PFSK-1 (cell line): ENCODE measurements around the gene RGS3.

Source experiments
- POLR2AphosphoS5 ChIP-seq: IDR thresholded peaks from 2 replicates; pipeline ENCODE4 v1.6.1; 2012; ENCODE audit warnings: low read depth, mild to moderate bottlenecking, control low read depth, low read length, moderate library complexity
- TF ChIP-seq, protein P1 (sequence below), 2 experiments: IDR thresholded peaks; 2 replicates each; pipeline versions ENCODE4 v1.6.1 to v1.8.0; 2011 to 2012; ENCODE audit warnings: low read depth in 2 of 2, low read length in 2 of 2, control low read depth in 1 of 2, inconsistent platforms in 1 of 2, mild to moderate bottlenecking in 1 of 2, moderate library complexity in 1 of 2; ENCODE audit not compliant: insufficient read depth in 1 of 2

- TF ChIP-seq POLR2AphosphoS5 = no peak
- TF ChIP-seq, protein P1, sequence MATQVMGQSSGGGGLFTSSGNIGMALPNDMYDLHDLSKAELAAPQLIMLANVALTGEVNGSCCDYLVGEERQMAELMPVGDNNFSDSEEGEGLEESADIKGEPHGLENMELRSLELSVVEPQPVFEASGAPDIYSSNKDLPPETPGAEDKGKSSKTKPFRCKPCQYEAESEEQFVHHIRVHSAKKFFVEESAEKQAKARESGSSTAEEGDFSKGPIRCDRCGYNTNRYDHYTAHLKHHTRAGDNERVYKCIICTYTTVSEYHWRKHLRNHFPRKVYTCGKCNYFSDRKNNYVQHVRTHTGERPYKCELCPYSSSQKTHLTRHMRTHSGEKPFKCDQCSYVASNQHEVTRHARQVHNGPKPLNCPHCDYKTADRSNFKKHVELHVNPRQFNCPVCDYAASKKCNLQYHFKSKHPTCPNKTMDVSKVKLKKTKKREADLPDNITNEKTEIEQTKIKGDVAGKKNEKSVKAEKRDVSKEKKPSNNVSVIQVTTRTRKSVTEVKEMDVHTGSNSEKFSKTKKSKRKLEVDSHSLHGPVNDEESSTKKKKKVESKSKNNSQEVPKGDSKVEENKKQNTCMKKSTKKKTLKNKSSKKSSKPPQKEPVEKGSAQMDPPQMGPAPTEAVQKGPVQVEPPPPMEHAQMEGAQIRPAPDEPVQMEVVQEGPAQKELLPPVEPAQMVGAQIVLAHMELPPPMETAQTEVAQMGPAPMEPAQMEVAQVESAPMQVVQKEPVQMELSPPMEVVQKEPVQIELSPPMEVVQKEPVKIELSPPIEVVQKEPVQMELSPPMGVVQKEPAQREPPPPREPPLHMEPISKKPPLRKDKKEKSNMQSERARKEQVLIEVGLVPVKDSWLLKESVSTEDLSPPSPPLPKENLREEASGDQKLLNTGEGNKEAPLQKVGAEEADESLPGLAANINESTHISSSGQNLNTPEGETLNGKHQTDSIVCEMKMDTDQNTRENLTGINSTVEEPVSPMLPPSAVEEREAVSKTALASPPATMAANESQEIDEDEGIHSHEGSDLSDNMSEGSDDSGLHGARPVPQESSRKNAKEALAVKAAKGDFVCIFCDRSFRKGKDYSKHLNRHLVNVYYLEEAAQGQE (IDR thresholded peaks at IDR 0.05; ENCODE audit: insufficient read depth in 1 of 2, low read depth in 2 of 2, low read length in 2 of 2) = no peak
These were observed 32.3 kb upstream of the RGS3 start for GRCh38 chr9:113431191-113431590.
